Measurements from ENCODE around the gene CNTNAP5. TPM values are rescaled to one million over a fixed set of nuclear protein-coding genes. Genes with fewer than 3 reads are reported as not detected.

Gene CNTNAP5
- total RNA-seq, 3 donors from 2014 or later (not counting 1 experiment from before 2014, with no cell fraction given) = not detected

GRCh38 chr2:124879640-124880039, 854.6 kb downstream of the CNTNAP5 start:
- ATAC-seq = no peak
- Histone ChIP-seq H3K36me3 (ENCODE audit: control insufficient read depth, insufficient read depth, low read length) (no peaks in the 10 kb centered on the region), H3K4me3 (ENCODE audit: low read length) (no peak overlapping the region), H3K9me3 (ENCODE audit: control insufficient read depth, insufficient read depth, low read length) (no peaks in the 10 kb centered on the region), H3K4me1 (ENCODE audit: control insufficient read depth, insufficient read depth, low read length) (no peaks in the 10 kb centered on the region), H3K27me3 (ENCODE audit: control insufficient read depth, insufficient read depth, low read length) (no peaks in the 10 kb centered on the region), H3K27ac (ENCODE audit: low read length) (no peak overlapping the region)
- H3K27me3 Mint-ChIP-seq (ENCODE audit: low read depth in 2 of 2) = no peaks in the 10 kb centered on the region
- H3K4me1 Mint-ChIP-seq = no peaks in the 10 kb centered on the region
- 93% methylated on average over 4 of the region's 4 CpGs for WGBS (ENCODE audit: insufficient coverage)
- H3K36me3 Mint-ChIP-seq = no peaks in the 10 kb centered on the region
- peaks cover 14 to 15% of the 10 kb centered on the region in 2 donors for H3K9me3 Mint-ChIP-seq
- intact Hi-C loops (cut with micrococcal nuclease) = no loop called here
- no peak for DNase-seq
- H3K27ac Mint-ChIP-seq = no peak overlapping the region
- no peak for TF ChIP-seq CTCF (IDR thresholded peaks at IDR 0.05)
- no peak overlapping the region for H3K4me3 Mint-ChIP-seq

DNA sequence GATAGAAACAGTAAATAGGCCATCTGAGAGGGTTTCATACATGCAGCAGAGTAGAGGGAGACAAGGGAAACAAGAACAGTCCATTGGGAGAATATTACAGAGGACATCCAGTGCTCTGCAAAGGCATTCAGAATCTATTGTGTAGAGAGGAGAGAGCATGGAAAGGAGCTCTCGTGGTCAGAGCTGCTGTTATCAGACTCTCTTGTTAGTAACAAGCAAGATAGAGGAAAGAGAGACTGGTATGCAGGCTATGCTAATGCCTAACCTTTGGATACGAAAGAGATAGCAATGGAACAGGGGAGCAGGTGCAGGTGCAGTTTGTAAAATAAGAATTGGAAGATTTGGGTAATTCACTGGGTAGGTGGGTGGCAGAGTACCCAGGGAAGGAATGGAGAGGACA, 855.9 kb downstream of the CNTNAP5 start:
- no peaks in the 10 kb centered on the region for H3K4me1 Mint-ChIP-seq
- no peak for TF ChIP-seq CTCF (IDR thresholded peaks at IDR 0.05)
- no peaks in the 10 kb centered on the region for H3K36me3 Mint-ChIP-seq
- Histone ChIP-seq H3K27me3 (ENCODE audit: control insufficient read depth, insufficient read depth, low read length) (no peaks in the 10 kb centered on the region), H3K36me3 (ENCODE audit: control insufficient read depth, insufficient read depth, low read length) (no peaks in the 10 kb centered on the region), H3K9me3 (ENCODE audit: control insufficient read depth, insufficient read depth, low read length) (no peaks in the 10 kb centered on the region), H3K27ac (ENCODE audit: low read length) (no peak overlapping the region), H3K4me3 (ENCODE audit: low read length) (no peak overlapping the region), H3K4me1 (ENCODE audit: control insufficient read depth, insufficient read depth, low read length) (no peaks in the 10 kb centered on the region)
- WGBS (ENCODE audit: insufficient coverage) = 54% methylated on average over 2 of the region's 2 CpGs
- H3K27ac Mint-ChIP-seq = no peak overlapping the region
- intact Hi-C loops (cut with micrococcal nuclease) = no loop called here
- H3K4me3 Mint-ChIP-seq = no peak overlapping the region
- no peak for ATAC-seq
- H3K9me3 Mint-ChIP-seq = peaks cover 17 to 18% of the 10 kb centered on the region in 2 donors
- DNase-seq = no peak
- no peaks in the 10 kb centered on the region for H3K27me3 Mint-ChIP-seq (ENCODE audit: low read depth in 2 of 2)

DNA sequence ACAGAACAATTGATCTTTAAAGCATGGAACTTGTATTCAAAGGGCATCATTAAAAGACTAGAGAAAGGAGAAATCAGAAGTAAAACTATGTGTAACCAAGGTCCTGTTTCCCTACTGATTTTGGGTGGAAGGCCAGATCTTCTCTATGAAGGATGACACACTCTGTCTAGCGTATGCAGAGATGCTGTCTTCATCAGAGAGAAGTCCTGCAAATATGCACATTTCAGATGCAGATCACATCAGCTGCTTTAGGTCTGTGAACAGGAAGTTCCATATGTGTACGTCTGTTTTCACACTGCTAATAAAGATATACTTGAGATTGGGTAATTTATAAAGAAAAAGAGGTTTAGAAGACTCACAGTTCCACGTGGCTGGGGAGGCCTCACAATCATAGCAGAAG, 857.3 kb downstream of the CNTNAP5 start:
- no peaks in the 10 kb centered on the region for H3K4me1 ChIP-seq (ENCODE audit: control insufficient read depth, insufficient read depth, low read length)

More for the DNA sequence above, 857.3 kb downstream of the CNTNAP5 start:
- Histone ChIP-seq H3K4me3 (ENCODE audit: low read length) (no peak overlapping the region), H3K9me3 (ENCODE audit: control insufficient read depth, insufficient read depth, low read length) (no peaks in the 10 kb centered on the region), H3K36me3 (ENCODE audit: control insufficient read depth, insufficient read depth, low read length) (no peaks in the 10 kb centered on the region), H3K27me3 (ENCODE audit: control insufficient read depth, insufficient read depth, low read length) (no peaks in the 10 kb centered on the region), H3K27ac (ENCODE audit: low read length) (no peak overlapping the region)
- intact Hi-C loops (cut with micrococcal nuclease) = no loop called here
- Mint-ChIP-seq H3K4me1 (no peaks in the 10 kb centered on the region), H3K27me3 (ENCODE audit: low read depth in 2 of 2) (no peaks in the 10 kb centered on the region), H3K4me3 (no peak overlapping the region), H3K9me3 (peaks cover 17 to 18% of the 10 kb centered on the region in 2 donors), H3K27ac (no peak overlapping the region), H3K36me3 (no peaks in the 10 kb centered on the region)
- TF ChIP-seq CTCF (IDR thresholded peaks at IDR 0.05) = no peak
- DNase-seq (no peak), ATAC-seq (no peak)
- 64% methylated on average over 3 of the region's 3 CpGs for WGBS (ENCODE audit: insufficient coverage)

Measured in natural killer cell (primary cell).